NCI-H1105 treated with DMSO at 0.1 percent for 48 hours (cell line): Measurements from ENCODE around the gene FARP1.

Experiments used
- DNase-seq: peaks from one replicate; lab custom pipeline; 2025; lab: John Stamatoyannopoulos, UW

The FARP1 gene

GRCh38 chr13:98503175-98504028, 360.5 kb downstream of the FARP1 start:
- no peak for DNase-seq

DNA sequence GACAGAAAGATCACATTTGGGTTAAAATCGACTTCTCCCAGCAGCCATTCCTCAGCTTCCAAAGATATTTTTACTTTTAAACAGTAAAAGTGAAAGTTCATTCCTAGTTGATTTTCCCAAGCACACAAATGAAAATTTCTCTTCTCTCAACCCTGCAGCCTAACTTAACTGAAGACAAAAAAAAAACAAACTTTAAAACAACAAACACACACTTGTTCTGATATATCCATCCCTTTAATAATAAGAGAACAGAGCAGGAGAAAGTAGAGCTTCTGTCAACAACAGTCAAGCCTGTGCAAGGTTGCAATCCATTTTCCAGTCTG, 361.1 kb downstream of the FARP1 start:
- no peak for DNase-seq

GRCh38 chr13:98504371-98504963, 361.6 kb downstream of the FARP1 start:
- no peak for DNase-seq
